NCI-H146 treated with DMSO at 0.1 percent for 48 hours (cell line): ENCODE results near the gene TUFM.
A peak's percentile ranks its signal among the peaks of the same experiment; 100 is the strongest.
"Not testable (repeated sequence)": the region's sequence is repeated elsewhere in the genome, so short reads cannot be mapped to it uniquely, and the experiment has no call there.

ENCODE experiments used
- DNase-seq: peaks from one replicate; lab custom pipeline; 2025; ENCODE audit not compliant: unreplicated experiment; lab: John Stamatoyannopoulos, UW

The TUFM gene

GRCh38 chr16:28839004-28839639 is 7.0 kb downstream of the TUFM start:
- DNase-seq, result no peak

GRCh38 chr16:28838558-28838918 is 7.6 kb downstream of the TUFM start:
- no peak for DNase-seq

DNA sequence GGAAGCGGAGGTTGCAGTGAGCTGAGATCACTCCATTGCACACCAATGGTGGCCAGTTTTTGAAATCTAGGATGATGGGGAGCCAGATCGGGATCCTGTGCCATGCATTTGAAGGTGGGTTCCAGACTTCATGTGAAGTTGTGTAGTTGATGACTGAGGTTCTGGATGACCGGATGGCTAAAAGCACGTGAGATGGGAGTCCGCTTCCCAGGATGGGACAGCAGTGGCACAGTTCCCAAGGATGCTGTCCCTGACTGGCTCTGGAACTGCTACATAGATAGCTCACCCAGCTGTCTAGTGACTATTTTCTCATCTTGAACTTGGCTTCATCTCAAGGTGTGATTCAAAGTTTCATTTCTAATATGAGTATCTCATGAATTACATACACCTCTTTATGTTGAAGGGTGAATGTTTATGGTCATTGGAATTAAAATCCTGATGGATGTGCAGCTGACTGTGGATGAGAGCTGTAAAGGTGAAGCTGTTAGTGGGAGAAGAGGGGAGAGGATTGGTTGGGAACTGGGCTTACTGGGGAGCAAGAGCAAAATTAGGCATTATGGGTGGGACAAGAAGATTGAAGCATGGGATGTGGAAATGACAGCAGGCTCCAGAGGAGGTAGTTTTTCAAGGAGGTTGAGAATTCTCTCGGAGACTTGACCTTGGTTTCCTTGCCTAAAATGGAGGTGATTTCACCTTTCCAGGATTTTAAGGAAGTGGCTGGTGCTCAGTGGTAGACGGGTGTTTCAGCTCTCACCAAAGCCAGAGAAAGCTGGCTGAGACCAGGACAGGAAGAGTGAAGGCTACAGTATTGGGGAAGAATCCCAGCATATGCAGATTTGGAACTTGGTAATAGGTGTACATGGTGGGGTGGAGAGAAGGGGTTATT is 8.2 kb downstream of the TUFM start:
- DNase-seq, result no peak

- no peak for DNase-seq
Observed at GRCh38 chr16:28836761-28837064, 9.4 kb downstream of the TUFM start.

GRCh38 chr16:28835864-28836760 is 10.0 kb downstream of the TUFM start:
- no peak for DNase-seq

- DNase-seq, result no peak
Observed at GRCh38 chr16:28834873-28835863, 11.0 kb downstream of the TUFM start.

DNA sequence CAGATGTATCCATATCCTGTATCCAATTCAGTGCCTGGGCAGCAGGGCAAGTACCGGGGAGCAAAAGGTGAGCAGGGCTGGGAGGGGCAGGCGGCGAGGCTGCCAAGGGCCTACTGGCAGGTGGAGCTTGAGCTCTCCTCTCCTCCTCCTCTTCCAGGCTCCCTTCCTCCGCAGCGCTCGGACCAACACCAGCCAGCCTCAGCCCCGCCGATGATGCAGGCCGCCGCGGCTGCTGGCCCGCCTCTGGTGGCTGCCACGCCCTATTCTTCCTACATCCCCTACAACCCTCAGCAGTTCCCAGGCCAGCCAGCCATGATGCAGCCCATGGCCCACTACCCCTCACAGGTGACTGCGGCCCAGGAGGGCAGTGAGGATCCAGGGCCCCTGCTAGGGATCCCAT is 11.8 kb downstream of the TUFM start:
- DNase-seq, result no peak

DNA sequence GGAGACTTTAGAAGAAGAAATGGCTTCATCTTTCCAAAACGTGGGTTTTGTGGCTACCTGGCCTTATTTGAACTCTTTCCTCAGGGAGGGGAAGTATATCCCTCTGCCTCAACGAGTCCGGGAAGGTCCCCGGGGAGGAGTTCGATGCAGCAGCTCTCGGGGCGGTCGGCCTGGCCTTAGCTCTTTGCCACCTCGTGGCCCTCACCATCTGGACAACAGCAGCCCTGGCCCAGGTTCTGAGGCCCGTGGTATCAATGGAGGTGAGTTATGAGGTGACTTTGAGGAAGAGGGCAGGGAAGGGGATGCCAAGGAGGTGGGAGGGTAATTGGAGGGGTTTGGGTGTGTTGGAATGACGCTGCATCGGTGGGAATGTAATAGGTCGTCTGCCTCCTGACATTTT is 15.6 kb downstream of the TUFM start:
- DNase-seq, result no peak

DNA sequence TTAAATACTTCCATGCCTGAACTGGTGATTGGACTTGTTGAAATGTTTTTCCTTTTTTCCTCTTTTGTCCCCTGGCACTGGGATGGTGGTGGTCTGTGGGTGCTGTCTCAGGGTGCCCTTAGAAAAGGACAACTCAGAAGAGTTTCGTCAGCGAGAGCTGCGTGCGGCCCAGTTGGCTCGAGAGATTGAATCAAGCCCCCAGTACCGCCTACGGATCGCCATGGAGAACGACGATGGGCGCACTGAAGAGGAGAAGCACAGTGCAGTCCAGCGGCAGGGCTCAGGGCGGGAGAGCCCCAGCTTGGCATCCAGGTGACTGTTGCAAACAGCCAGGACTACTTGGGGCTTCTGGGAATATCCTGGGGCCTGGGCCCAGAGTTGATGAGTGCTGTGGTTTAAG is 16.4 kb downstream of the TUFM start:
- no peak for DNase-seq

DNA sequence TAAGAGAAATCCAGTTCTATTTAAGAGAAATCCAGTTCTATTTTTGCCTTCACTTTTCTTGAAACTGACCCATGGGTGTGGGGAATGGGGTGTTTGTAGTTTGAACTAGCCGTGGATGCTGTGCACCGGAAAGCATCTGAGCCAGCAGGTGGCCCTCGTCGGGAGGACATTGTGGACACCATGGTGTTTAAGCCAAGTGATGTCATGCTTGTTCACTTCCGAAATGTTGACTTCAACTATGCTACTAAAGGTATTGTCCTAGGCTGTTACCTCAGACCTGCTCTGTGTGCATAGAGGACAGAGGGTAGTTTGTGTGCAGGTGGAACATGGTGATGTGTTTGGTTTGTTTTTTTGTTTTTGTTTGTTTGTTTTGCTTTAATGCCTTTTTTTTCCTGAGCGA is 20.0 kb downstream of the TUFM start:
- no peak for DNase-seq

DNA sequence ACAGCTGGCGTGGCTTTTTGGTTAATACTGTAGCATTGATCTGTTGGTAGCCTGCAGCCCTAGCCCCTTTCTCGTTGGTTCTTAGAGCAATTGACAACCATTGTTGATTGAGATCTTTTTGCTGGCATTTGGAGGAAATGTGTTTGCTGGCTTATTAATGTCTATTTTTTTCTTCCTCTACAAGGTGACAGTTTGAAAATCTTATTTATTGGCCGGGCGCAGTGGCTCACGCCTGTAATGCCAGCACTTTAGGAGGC is 21.5 kb downstream of the TUFM start:
- no peak for DNase-seq

DNA sequence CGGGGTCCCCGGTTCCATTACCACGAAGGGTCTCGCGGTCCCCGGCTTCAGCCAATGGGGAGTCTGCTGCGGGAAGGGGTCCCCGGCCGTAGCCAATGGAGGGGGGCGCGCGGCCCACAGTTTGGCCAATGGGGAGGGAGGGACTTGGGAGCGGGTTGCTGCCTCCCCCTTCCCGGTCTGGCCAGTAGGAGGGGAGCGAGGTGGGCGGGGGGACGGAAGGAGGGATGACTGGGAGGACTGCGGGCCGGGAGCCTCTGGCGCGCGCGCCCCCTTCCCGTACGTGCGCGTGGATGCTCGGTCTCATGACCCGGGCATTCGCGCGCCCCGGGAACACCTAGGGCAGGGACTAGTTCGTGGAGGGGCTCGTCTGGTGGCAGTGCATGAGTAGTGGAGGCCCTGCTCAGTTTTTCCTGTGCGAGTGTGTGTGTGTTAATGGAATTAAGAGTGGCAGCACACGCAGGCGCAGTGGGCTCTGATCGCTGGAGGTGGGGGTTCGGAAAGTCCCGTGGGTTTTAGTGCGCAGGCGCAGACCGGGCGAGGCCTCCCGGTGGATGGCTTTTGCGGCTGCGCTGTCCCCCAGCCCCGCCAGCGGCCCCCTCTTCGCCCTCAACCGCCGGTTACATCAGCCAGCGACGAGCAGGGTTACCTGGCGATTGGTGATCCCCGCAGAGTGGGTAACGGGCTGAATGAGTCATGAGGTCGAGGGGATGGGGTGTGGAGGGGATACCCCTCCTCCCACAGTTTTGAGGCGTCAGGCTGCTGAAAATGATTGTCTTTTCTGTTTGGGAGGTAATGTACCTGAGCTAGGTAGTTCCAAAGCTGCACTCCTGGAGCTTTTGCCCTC is 22.1 kb downstream of the TUFM start:
- peak; percentile 93 for DNase-seq

DNA sequence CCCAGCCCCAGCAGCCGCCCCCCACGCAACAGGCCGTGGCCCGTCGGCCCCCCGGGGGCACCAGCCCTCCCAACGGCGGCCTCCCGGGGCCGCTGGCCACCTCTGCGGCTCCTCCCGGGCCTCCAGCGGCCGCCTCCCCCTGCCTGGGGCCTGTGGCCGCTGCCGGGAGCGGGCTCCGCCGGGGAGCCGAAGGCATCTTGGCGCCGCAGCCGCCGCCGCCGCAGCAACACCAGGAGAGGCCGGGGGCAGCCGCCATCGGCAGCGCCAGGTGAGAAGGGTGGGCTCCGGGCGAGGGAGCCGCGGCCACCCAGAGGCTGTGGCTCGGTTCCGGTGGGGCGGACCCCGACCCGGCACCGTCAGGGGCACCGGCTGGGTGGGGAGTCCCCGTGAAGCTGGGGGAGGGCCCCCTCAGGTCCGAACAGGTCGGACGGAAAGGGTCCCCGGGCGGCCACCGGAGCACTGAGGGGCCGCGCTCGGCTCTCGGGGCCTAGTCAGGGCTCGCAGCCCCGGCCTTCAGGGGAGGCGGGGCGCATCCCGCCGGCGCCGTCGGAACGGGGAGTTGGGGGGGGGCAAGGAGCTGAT is 22.8 kb downstream of the TUFM start:
- DNase-seq, result no peak

- peak; percentile 78 for DNase-seq
Observed at GRCh38 chr16:28822520-28823290, 23.4 kb downstream of the TUFM start, which contains the start of gene ATXN2L. Gene ATXN2L (plus strand): TSS chr16:28822999. CDS start chr16:28823260, 261 bp downstream.

GRCh38 chr16:28821874-28822519 is 24.2 kb downstream of the TUFM start:
- DNase-seq, result peak; percentile 11

- DNase-seq, result not testable (repeated sequence)
Observed at GRCh38 chr16:28820546-28820945, 25.6 kb downstream of the TUFM start.

DNA sequence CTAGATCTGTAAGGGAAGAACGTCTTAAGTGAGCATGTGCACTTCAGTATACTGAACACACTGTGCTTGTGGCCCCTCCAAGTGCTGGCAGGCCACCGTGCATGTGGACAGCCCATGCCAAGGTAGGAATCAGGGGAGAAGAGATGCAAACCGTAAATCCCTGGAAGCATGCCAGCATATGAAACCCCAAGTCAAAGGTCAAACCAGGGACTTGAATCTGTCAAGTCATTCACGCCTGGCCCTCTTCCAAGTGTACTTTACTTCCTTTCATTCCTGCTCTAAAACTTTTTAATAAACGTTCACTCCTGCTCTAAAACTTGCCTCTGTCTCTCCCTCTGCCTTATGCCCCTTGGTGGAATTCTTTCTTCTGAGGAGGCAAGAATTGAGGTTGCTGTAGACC is 26.1 kb downstream of the TUFM start:
- no peak for DNase-seq

DNA sequence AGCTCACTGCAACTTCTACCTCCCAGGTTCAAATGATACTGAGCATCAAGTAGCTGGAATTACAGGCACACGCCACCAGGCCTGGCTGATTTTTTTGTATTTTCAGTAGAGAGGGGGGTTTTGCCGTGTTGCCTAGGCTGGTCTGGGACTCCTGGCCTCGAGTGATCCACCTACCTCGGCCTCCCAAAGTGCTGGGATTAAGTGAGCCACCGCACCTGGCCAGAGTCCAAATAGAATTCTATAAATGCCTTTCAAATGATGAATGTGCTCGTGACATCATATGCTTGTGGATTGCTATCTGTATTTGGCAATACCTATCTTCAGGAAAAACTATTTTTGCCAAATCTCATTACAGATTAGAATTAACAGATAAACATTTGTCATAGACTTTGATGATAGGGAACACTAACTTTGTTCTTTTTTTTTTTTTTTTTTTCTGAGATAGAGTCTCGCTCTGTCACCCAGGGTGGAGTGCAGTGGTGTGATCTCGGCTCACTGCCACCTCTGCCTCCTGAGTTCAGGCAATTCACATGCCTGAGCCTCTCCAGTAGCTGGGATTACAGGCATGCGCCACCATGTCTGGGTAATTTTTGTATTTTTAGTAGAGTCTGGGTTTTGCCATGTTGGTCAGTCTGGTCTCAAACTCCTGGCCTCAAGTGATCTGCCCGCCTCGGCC is 38.6 kb downstream of the TUFM start:
- not testable (repeated sequence) for DNase-seq
